Trophoblast cell (in vitro differentiated cells and primary cell): ENCODE data around the gene FHL3.

ENCODE experiments used
- DNase-seq, 2 donors: peaks; one replicate each; pipeline ENCODE4 v3.0.0-alpha.2; 2016
- H2AFZ ChIP-seq: 2 replicates; pipeline ENCODE4 v1.6.1; 2013; ENCODE audit warnings: low read length, moderate library complexity, mild to moderate bottlenecking; ENCODE audit not compliant: insufficient read depth, poor library complexity
- H2AK5ac ChIP-seq: 2 replicates; pipeline ENCODE4 v1.6.1; 2013; ENCODE audit warnings: mild to moderate bottlenecking, low read length
- H2BK120ac ChIP-seq: 2 replicates; pipeline ENCODE4 v1.6.1; 2013; ENCODE audit warnings: low read length, mild to moderate bottlenecking, moderate library complexity; ENCODE audit not compliant: insufficient read depth, poor library complexity
- H2BK12ac ChIP-seq: 2 replicates; pipeline ENCODE4 v1.6.1; 2013; ENCODE audit warnings: mild to moderate bottlenecking, low read length, moderate library complexity
- H2BK5ac ChIP-seq: 2 replicates; pipeline ENCODE4 v1.6.1; 2013; ENCODE audit warnings: low read length, low read depth, moderate library complexity, mild to moderate bottlenecking; ENCODE audit not compliant: poor library complexity
- H3K14ac ChIP-seq: 2 replicates; pipeline ENCODE4 v1.6.1; 2013; ENCODE audit warnings: mild to moderate bottlenecking, low read length
- H3K18ac ChIP-seq: 2 replicates; pipeline ENCODE4 v1.6.1; 2013; ENCODE audit warnings: mild to moderate bottlenecking, low read length
- H3K23ac ChIP-seq: 2 replicates; pipeline ENCODE4 v1.6.1; 2013; ENCODE audit warnings: low read length
- H3K27ac ChIP-seq: 2 replicates; pipeline ENCODE4 v1.5.1; 2013; ENCODE audit warnings: low read depth, mild to moderate bottlenecking, inconsistent platforms, low read length, moderate library complexity
- H3K27me3 ChIP-seq: 2 replicates; pipeline ENCODE4 v1.6.1; 2013; ENCODE audit warnings: inconsistent platforms, mild to moderate bottlenecking, low read length, moderate library complexity; ENCODE audit not compliant: insufficient read depth
- H3K36me3 ChIP-seq, 2 experiments: 1 replicate in 1 of 2; 2 replicates in 1 of 2; pipeline ENCODE4 v1.6.1; 2013; ENCODE audit warnings: low read length in 2 of 2, mild to moderate bottlenecking in 2 of 2, moderate library complexity in 1 of 2; ENCODE audit not compliant: insufficient read depth in 2 of 2, control insufficient read depth in 1 of 2
- H3K4ac ChIP-seq: 2 replicates; pipeline ENCODE4 v1.6.1; 2013; ENCODE audit warnings: low read depth, mild to moderate bottlenecking, low read length, moderate library complexity
- H3K4me1 ChIP-seq, 2 experiments: 1 replicate in 1 of 2; 2 replicates in 1 of 2; pipeline ENCODE4 v1.6.1; 2013; ENCODE audit warnings: low read length in 2 of 2, mild to moderate bottlenecking in 2 of 2, moderate library complexity in 1 of 2; ENCODE audit not compliant: insufficient read depth in 2 of 2, control insufficient read depth in 1 of 2
- H3K4me2 ChIP-seq: 2 replicates; pipeline ENCODE4 v1.6.1; 2013; ENCODE audit warnings: inconsistent platforms, mild to moderate bottlenecking, low read length, moderate library complexity
- H3K4me3 ChIP-seq: 2 replicates; pipeline ENCODE4 v1.5.1; 2013; ENCODE audit warnings: mild to moderate bottlenecking, low read depth, low read length, inconsistent platforms
- H3K79me1 ChIP-seq: one replicate; pipeline ENCODE4 v1.6.1; 2013; ENCODE audit warnings: low read length
- H3K79me2 ChIP-seq: 2 replicates; pipeline ENCODE4 v1.6.1; 2013; ENCODE audit warnings: low read length, mild to moderate bottlenecking; ENCODE audit not compliant: control insufficient read depth, insufficient read depth, poor library complexity
- H3K9ac ChIP-seq: 2 replicates; pipeline ENCODE4 v1.6.1; 2013; ENCODE audit warnings: mild to moderate bottlenecking, low read length
- H3K9me3 ChIP-seq: 2 replicates; pipeline ENCODE4 v1.6.1; 2013; ENCODE audit warnings: low read depth, mild to moderate bottlenecking, control low read depth, inconsistent platforms, low read length; ENCODE audit not compliant: insufficient read depth
- H4K12ac ChIP-seq: 2 replicates; pipeline ENCODE4 v1.6.1; 2013; ENCODE audit warnings: low read depth, mild to moderate bottlenecking, low read length, moderate library complexity
- H4K8ac ChIP-seq: 2 replicates; pipeline ENCODE4 v1.6.1; 2013; ENCODE audit warnings: low read depth, mild to moderate bottlenecking, low read length, moderate library complexity
- H4K91ac ChIP-seq: one replicate; pipeline ENCODE4 v1.6.1; 2013; ENCODE audit warnings: low read depth, mild to moderate bottlenecking, low read length, moderate library complexity
- WGBS: extraction: QIAGEN DNeasy Blood & Tissue Kit; methylation state at CpG from one replicate; pipeline ENCODE4 v1.1.7; 2013; ENCODE audit warnings: missing lambda C conversion rate; ENCODE audit not compliant: insufficient read length, insufficient coverage; ENCODE audit errors: extremely low coverage; 5-methylcytosine and 5-hydroxymethylcytosine counted together

The FHL3 gene

DNA sequence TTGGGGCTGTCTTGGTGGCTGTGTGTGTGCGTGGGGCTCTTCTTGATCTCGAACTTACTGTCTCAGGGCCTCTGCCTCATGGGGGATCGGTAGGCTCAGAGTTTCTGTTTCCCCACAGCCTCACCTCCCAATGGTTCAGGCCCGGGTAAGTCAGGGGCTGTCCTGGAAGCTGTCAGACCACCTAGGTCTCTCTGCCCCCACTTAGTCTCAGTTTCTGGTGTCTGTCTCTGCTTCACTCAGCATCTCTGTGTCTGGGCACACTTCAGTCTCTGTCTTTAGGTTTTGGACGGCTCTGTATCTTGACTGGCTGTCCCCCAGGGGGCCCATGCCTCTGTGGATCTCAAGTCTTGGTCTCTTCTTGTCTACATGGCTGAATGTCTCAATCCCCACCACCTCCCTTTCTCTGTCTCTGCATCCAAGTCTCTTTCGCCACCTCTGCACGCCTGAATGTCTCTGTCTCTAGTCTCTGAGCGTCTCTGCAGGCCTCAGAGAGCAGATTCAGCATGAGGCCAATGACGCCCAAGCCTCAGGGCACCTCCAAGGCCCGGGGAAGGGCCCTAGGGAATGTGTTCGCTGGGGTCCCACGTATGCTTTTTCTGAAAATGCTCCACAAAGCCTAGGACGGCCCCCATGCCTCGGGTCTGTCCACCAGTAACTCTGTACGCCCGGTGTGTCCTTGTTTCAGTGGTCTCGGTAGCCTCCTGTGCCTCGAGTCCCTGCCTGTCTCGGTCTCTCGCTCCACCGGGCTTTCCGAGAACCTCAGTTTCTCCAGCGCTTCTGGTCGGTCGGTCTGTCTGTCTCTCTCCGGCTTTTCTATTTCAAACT is 818 bp downstream of the FHL3 start:
- peak overlapping the region; percentile 82 for H4K12ac ChIP-seq
- peak overlapping the region; percentile 83 for H2BK120ac ChIP-seq
- peak overlapping the region; percentile 95 for H4K91ac ChIP-seq
- H3K9ac ChIP-seq = peak overlapping the region; percentile 82
- H3K4me2 ChIP-seq = peak overlapping the region; percentile 80
- H4K8ac ChIP-seq = peak overlapping the region; percentile 37
- peak overlapping the region; percentile 47 for H2BK12ac ChIP-seq
- H3K4me3 ChIP-seq = peak overlapping the region; percentile 89
- H2AK5ac ChIP-seq = peak overlapping the region; percentile 31
- H3K79me2 ChIP-seq = peaks cover 36% of the 10 kb centered on the region
- peaks cover 35% of the 10 kb centered on the region for H3K79me1 ChIP-seq
- peak overlapping the region; percentile 83 for H3K14ac ChIP-seq
- H3K27me3 ChIP-seq = no peaks in the 10 kb centered on the region
- H2BK5ac ChIP-seq = peak overlapping the region; percentile 75
- H2AFZ ChIP-seq = no peak overlapping the region
- no peak for DNase-seq
- peak overlapping the region; percentile 99 for H3K4ac ChIP-seq
- WGBS = no CpG with 5 or more reads among the region's 26 CpGs
- no peaks in the 10 kb centered on the region for H3K9me3 ChIP-seq
- H3K36me3 ChIP-seq = no peaks in the 10 kb centered on the region
- H3K4me1 ChIP-seq = peaks cover 35 to 42% of the 10 kb centered on the region in 2 experiments
- no peak overlapping the region for H3K23ac ChIP-seq
- peak overlapping the region; percentile 35 for H3K27ac ChIP-seq
- peak overlapping the region; percentile 96 for H3K18ac ChIP-seq

- DNase-seq = no peak
- Histone ChIP-seq H2BK5ac (peak overlapping the region; percentile 75), H3K4ac (peak overlapping the region; percentile 99), H3K4me2 (peak overlapping the region; percentile 80), H2AFZ (no peak overlapping the region), H4K91ac (peak overlapping the region; percentile 95), H2AK5ac (no peak overlapping the region), H3K9ac (peak overlapping the region; percentile 82), H3K79me1 (peaks cover 40% of the 10 kb centered on the region), H3K27ac (no peak overlapping the region), H3K18ac (peak overlapping the region; percentile 96), H4K8ac (no peak overlapping the region), H3K23ac (no peak overlapping the region), H3K14ac (peak overlapping the region; percentile 83), H3K27me3 (no peaks in the 10 kb centered on the region), H2BK12ac (no peak overlapping the region), H3K4me1 (peaks cover 42 to 46% of the 10 kb centered on the region in 2 experiments), H3K79me2 (peaks cover 41% of the 10 kb centered on the region), H3K36me3 (peaks cover 6 to 7% of the 10 kb centered on the region in 2 experiments), H3K4me3 (peak overlapping the region; percentile 89), H2BK120ac (no peak overlapping the region), H4K12ac (no peak overlapping the region), H3K9me3 (no peaks in the 10 kb centered on the region)
- no CpG with 5 or more reads among the region's 8 CpGs for WGBS
These were observed 1.8 kb downstream of the FHL3 start for GRCh38 chr1:38003261-38004250.

GRCh38 chr1:38000529-38001455 is 4.5 kb downstream of the FHL3 start:
- Histone ChIP-seq H3K9me3 (no peaks in the 10 kb centered on the region), H2BK120ac (peak overlapping the region; percentile 94), H3K4me2 (peak overlapping the region; percentile 46)

More at GRCh38 chr1:38000529-38001455, 4.5 kb downstream of the FHL3 start:
- peak overlapping the region; percentile 54 for H3K9ac ChIP-seq
- H2AFZ ChIP-seq = peak overlapping the region; percentile 14
- peaks cover 26 to 27% of the 10 kb centered on the region in 2 experiments for H3K36me3 ChIP-seq
- no CpG with 5 or more reads among the region's 13 CpGs for WGBS
- peak overlapping the region; percentile 87 for H3K14ac ChIP-seq
- peaks cover 46% of the 10 kb centered on the region for H3K79me1 ChIP-seq
- H3K18ac ChIP-seq = peak overlapping the region; percentile 92
- H3K27me3 ChIP-seq = no peaks in the 10 kb centered on the region
- no peak overlapping the region for H3K23ac ChIP-seq
- H4K8ac ChIP-seq = peak overlapping the region; percentile 87
- DNase-seq = peak in 1 of 2 donors; percentile 41
- H2AK5ac ChIP-seq = peak overlapping the region; percentile 91
- H2BK5ac ChIP-seq = peak overlapping the region; percentile 97
- H3K4ac ChIP-seq = peak overlapping the region; percentile 85
- H2BK12ac ChIP-seq = peak overlapping the region; percentile 94
- peak overlapping the region; percentile 66 for H4K12ac ChIP-seq
- peaks cover 46 to 53% of the 10 kb centered on the region in 2 experiments for H3K4me1 ChIP-seq
- peaks cover 42% of the 10 kb centered on the region for H3K79me2 ChIP-seq
- H3K4me3 ChIP-seq = no peak overlapping the region
- peak overlapping the region; percentile 95 for H3K27ac ChIP-seq
- peak overlapping the region; percentile 97 for H4K91ac ChIP-seq
